SJSA1 (cell line): ENCODE data around the gene CABCOCO1. TPM values are rescaled to one million over a fixed set of nuclear protein-coding genes. Genes with fewer than 3 reads are reported as not detected.

Source experiments
- DNase-seq, 2 experiments: peaks; one replicate each; pipeline ENCODE4 v3.0.0-alpha.2; 2015 to 2020; ENCODE audit warnings: low spot score in 2 of 2, low read depth in 1 of 2
- H3K27ac ChIP-seq: fragments of 250-450 bp; sonication (Bioruptor Pico); 2 replicates; pipeline ENCODE4 v1.5.1; 2020; ENCODE audit warnings: mild to moderate bottlenecking, moderate library complexity
- H3K27me3 ChIP-seq: fragments of 250-450 bp; sonication (Bioruptor Pico); replicated peaks from 2 replicates; pipeline ENCODE4 v1.5.1; 2020; ENCODE audit warnings: mild to moderate bottlenecking, moderate library complexity
- H3K36me3 ChIP-seq: fragments of 250-450 bp; sonication (Bioruptor Pico); 2 replicates; pipeline ENCODE4 v1.5.1; 2020; ENCODE audit warnings: mild to moderate bottlenecking
- H3K4me1 ChIP-seq: fragments of 250-450 bp; sonication (Bioruptor Pico); replicated peaks from 2 replicates; pipeline ENCODE4 v1.6.1; 2021; ENCODE audit warnings: mild to moderate bottlenecking
- H3K4me3 ChIP-seq: fragments of 250-450 bp; sonication (Bioruptor Pico); 2 replicates; pipeline ENCODE4 v1.5.1; 2020; ENCODE audit warnings: mild to moderate bottlenecking
- H3K9me3 ChIP-seq: fragments of 250-450 bp; sonication (Bioruptor Pico); replicated peaks from 2 replicates; pipeline ENCODE4 v1.5.1; 2020; ENCODE audit warnings: mild to moderate bottlenecking
- total RNA-seq: library from RNA; depleted of rRNA; stranded (reverse); fragments of >200 nt; shearing (Covaris generic); gene quantifications from 2 replicates; pipeline ENCODE4 v1.2.3, GENCODE V29; 2014

CABCOCO1 gene
- total RNA-seq, 1 experiment from 2014 or later = 2.2 TPM

GRCh38 chr10:61758433-61758832 is 95.7 kb downstream of the CABCOCO1 start:
- Histone ChIP-seq H3K4me3 (no peak overlapping the region), H3K27me3 (no peaks in the 10 kb centered on the region), H3K9me3 (no peaks in the 10 kb centered on the region), H3K4me1 (peaks cover 54% of the 10 kb centered on the region), H3K36me3 (no peaks in the 10 kb centered on the region; the same call in 1 of the 2 replicates), H3K27ac (no peak overlapping the region)
- DNase-seq = no peak

- DNase-seq = no peak
- no peaks in the 10 kb centered on the region for H3K27me3 ChIP-seq
- H3K9me3 ChIP-seq = no peaks in the 10 kb centered on the region
- H3K36me3 ChIP-seq = no peaks in the 10 kb centered on the region; the same call in 1 of the 2 replicates
- peaks cover 45% of the 10 kb centered on the region for H3K4me1 ChIP-seq
- H3K4me3 ChIP-seq = no peak overlapping the region
- H3K27ac ChIP-seq = no peak overlapping the region
Observed at GRCh38 chr10:61759751-61760150, 97.0 kb downstream of the CABCOCO1 start.

GRCh38 chr10:61760943-61761824 is 98.5 kb downstream of the CABCOCO1 start:
- H3K4me3 ChIP-seq = no peak overlapping the region

GRCh38 chr10:61761825-61762217 is 99.1 kb downstream of the CABCOCO1 start:
- Histone ChIP-seq H3K27me3 (no peaks in the 10 kb centered on the region), H3K27ac (peak overlapping the region; percentile 69)
- DNase-seq = no peak

More at GRCh38 chr10:61760943-61761824, 98.5 kb downstream of the CABCOCO1 start:
- Histone ChIP-seq H3K27me3 (no peaks in the 10 kb centered on the region), H3K27ac (peak overlapping the region; percentile 69), H3K4me1 (peaks cover 33% of the 10 kb centered on the region), H3K36me3 (no peaks in the 10 kb centered on the region; the same call in 1 of the 2 replicates), H3K9me3 (no peaks in the 10 kb centered on the region)
- peak; percentile 43 to 81 for DNase-seq

GRCh38 chr10:61763778-61764177 is 101.0 kb downstream of the CABCOCO1 start:
- Histone ChIP-seq H3K27ac (no peak overlapping the region), H3K27me3 (no peaks in the 10 kb centered on the region), H3K4me1 (peaks cover 21% of the 10 kb centered on the region), H3K9me3 (no peaks in the 10 kb centered on the region), H3K4me3 (no peak overlapping the region), H3K36me3 (no peaks in the 10 kb centered on the region; the same call in 1 of the 2 replicates)
- no peak for DNase-seq

More at GRCh38 chr10:61761825-61762217, 99.1 kb downstream of the CABCOCO1 start:
- Histone ChIP-seq H3K9me3 (no peaks in the 10 kb centered on the region), H3K4me1 (peaks cover 33% of the 10 kb centered on the region), H3K36me3 (no peaks in the 10 kb centered on the region; the same call in 1 of the 2 replicates), H3K4me3 (no peak overlapping the region)

- no peaks in the 10 kb centered on the region for H3K9me3 ChIP-seq
- H3K4me3 ChIP-seq = no peak overlapping the region
- DNase-seq = no peak
- no peaks in the 10 kb centered on the region for H3K27me3 ChIP-seq
- H3K27ac ChIP-seq = no peak overlapping the region
- H3K36me3 ChIP-seq = no peaks in the 10 kb centered on the region; the same call in 1 of the 2 replicates
- H3K4me1 ChIP-seq = peaks cover 21% of the 10 kb centered on the region
Observed at GRCh38 chr10:61764486-61764885, 101.8 kb downstream of the CABCOCO1 start.

- Histone ChIP-seq H3K9me3 (no peaks in the 10 kb centered on the region), H3K4me3 (no peak overlapping the region), H3K4me1 (peaks cover 18% of the 10 kb centered on the region), H3K27ac (no peak overlapping the region), H3K36me3 (no peaks in the 10 kb centered on the region; the same call in 1 of the 2 replicates), H3K27me3 (no peaks in the 10 kb centered on the region)
- no peak for DNase-seq
Observed at GRCh38 chr10:61765176-61766087, 102.7 kb downstream of the CABCOCO1 start.

- no peak overlapping the region for H3K27ac ChIP-seq
- H3K36me3 ChIP-seq = no peaks in the 10 kb centered on the region
- H3K27me3 ChIP-seq = no peaks in the 10 kb centered on the region
- no peak overlapping the region for H3K4me3 ChIP-seq
- DNase-seq = no peak
- H3K9me3 ChIP-seq = no peaks in the 10 kb centered on the region
- peaks cover 3% of the 10 kb centered on the region for H3K4me1 ChIP-seq
Observed at GRCh38 chr10:61766927-61767326, 104.2 kb downstream of the CABCOCO1 start.

GRCh38 chr10:61774031-61774430 is 111.3 kb downstream of the CABCOCO1 start:
- DNase-seq = no peak
- H3K4me3 ChIP-seq = no peak overlapping the region
- no peaks in the 10 kb centered on the region for H3K9me3 ChIP-seq
- H3K27me3 ChIP-seq = no peaks in the 10 kb centered on the region
- no peaks in the 10 kb centered on the region for H3K36me3 ChIP-seq
- no peaks in the 10 kb centered on the region for H3K4me1 ChIP-seq
- H3K27ac ChIP-seq = no peak overlapping the region

- Histone ChIP-seq H3K9me3 (no peaks in the 10 kb centered on the region), H3K36me3 (no peaks in the 10 kb centered on the region), H3K4me1 (peaks cover 3% of the 10 kb centered on the region; the same call in 1 of the 2 replicates), H3K27me3 (no peaks in the 10 kb centered on the region), H3K4me3 (no peak overlapping the region), H3K27ac (no peak overlapping the region)
- DNase-seq = no peak
Observed at GRCh38 chr10:61775111-61775510, 112.4 kb downstream of the CABCOCO1 start.

- Histone ChIP-seq H3K9me3 (no peaks in the 10 kb centered on the region), H3K36me3 (no peaks in the 10 kb centered on the region), H3K4me1 (peaks cover 3% of the 10 kb centered on the region; the same call in 1 of the 2 replicates), H3K4me3 (no peak overlapping the region), H3K27me3 (no peaks in the 10 kb centered on the region), H3K27ac (no peak overlapping the region)
- DNase-seq = no peak
Observed at GRCh38 chr10:61776615-61777266, 114.0 kb downstream of the CABCOCO1 start.

GRCh38 chr10:61778137-61778536 is 115.4 kb downstream of the CABCOCO1 start:
- no peak for DNase-seq
- Histone ChIP-seq H3K27me3 (no peaks in the 10 kb centered on the region), H3K9me3 (no peaks in the 10 kb centered on the region), H3K4me3 (no peak overlapping the region), H3K27ac (no peak overlapping the region), H3K36me3 (no peaks in the 10 kb centered on the region), H3K4me1 (peaks cover 3% of the 10 kb centered on the region; the same call in 1 of the 2 replicates)

- DNase-seq = no peak
- Histone ChIP-seq H3K27me3 (no peaks in the 10 kb centered on the region), H3K36me3 (no peaks in the 10 kb centered on the region), H3K9me3 (no peaks in the 10 kb centered on the region), H3K27ac (no peak overlapping the region), H3K4me1 (peaks cover 3% of the 10 kb centered on the region; the same call in 1 of the 2 replicates), H3K4me3 (no peak overlapping the region)
Observed at GRCh38 chr10:61779276-61779675, 116.5 kb downstream of the CABCOCO1 start.
